Mesenchymal stem cell (in vitro differentiated cells and primary cell): ENCODE measurements around the gene DDO.
"Not testable (repeated sequence)": the region's sequence is repeated elsewhere in the genome, so short reads cannot be mapped to it uniquely, and the experiment has no call there.

ENCODE experiments used
- DNase-seq: peaks from one replicate; pipeline ENCODE4 v3.0.0-alpha.2; 2013
- H2AFZ ChIP-seq: one replicate; pipeline ENCODE4 v1.6.1; 2013; ENCODE audit warnings: low read depth, mild to moderate bottlenecking, control low read depth, inconsistent platforms, low read length, moderate library complexity
- H2AK5ac ChIP-seq: 2 replicates; pipeline ENCODE4 v1.6.1; 2013; ENCODE audit warnings: low read length, moderate library complexity, mild to moderate bottlenecking, inconsistent platforms; ENCODE audit not compliant: severe bottlenecking
- H2BK120ac ChIP-seq: one replicate; pipeline ENCODE4 v1.6.1; 2013; ENCODE audit warnings: low read depth, mild to moderate bottlenecking, inconsistent platforms, low read length, moderate library complexity
- H2BK12ac ChIP-seq, 2 experiments: one replicate each; pipeline ENCODE4 v1.6.1; 2013; ENCODE audit warnings: inconsistent platforms in 2 of 2, low read length in 2 of 2, mild to moderate bottlenecking in 2 of 2, moderate library complexity in 2 of 2, control low read depth in 1 of 2
- H2BK15ac ChIP-seq: one replicate; pipeline ENCODE4 v1.6.1; 2013; ENCODE audit warnings: mild to moderate bottlenecking, low read depth, inconsistent platforms; ENCODE audit not compliant: poor library complexity, severe bottlenecking
- H2BK5ac ChIP-seq: 2 replicates; pipeline ENCODE4 v1.6.1; 2013; ENCODE audit warnings: low read depth, mild to moderate bottlenecking, low read length, control low read depth, inconsistent platforms; ENCODE audit not compliant: poor library complexity, severe bottlenecking
- H3K14ac ChIP-seq, 2 experiments: one replicate each; pipeline ENCODE4 v1.6.1; 2013; ENCODE audit warnings: inconsistent platforms in 2 of 2, low read length in 2 of 2, control low read depth in 1 of 2, mild to moderate bottlenecking in 1 of 2, moderate library complexity in 1 of 2
- H3K18ac ChIP-seq, 2 experiments: one replicate each; pipeline ENCODE4 v1.6.1; 2013; ENCODE audit warnings: inconsistent platforms in 2 of 2, low read length in 2 of 2, control low read depth in 1 of 2, low read depth in 1 of 2, mild to moderate bottlenecking in 1 of 2
- H3K23ac ChIP-seq, 2 experiments: one replicate each; pipeline ENCODE4 v1.6.1; 2013; ENCODE audit warnings: inconsistent platforms in 2 of 2, low read length in 2 of 2, mild to moderate bottlenecking in 2 of 2, moderate library complexity in 2 of 2, control low read depth in 1 of 2
- H3K27ac ChIP-seq: 2 replicates; pipeline ENCODE4 v1.5.1; 2013; ENCODE audit warnings: mild to moderate bottlenecking, moderate library complexity, low read length, control low read depth, inconsistent platforms; ENCODE audit not compliant: poor library complexity, severe bottlenecking
- H3K27me3 ChIP-seq, 2 experiments: 2 replicates each; pipeline versions ENCODE4 v1.6.1 to v1.7.0; 2013; ENCODE audit warnings: low read length in 2 of 2, mild to moderate bottlenecking in 2 of 2, moderate library complexity in 2 of 2, control low read depth in 1 of 2, inconsistent platforms in 1 of 2; ENCODE audit not compliant: control insufficient read depth in 1 of 2, insufficient read depth in 1 of 2
- H3K36me3 ChIP-seq, 2 experiments: 2 replicates each; pipeline versions ENCODE4 v1.6.1 to v1.7.0; 2013; ENCODE audit warnings: low read length in 2 of 2, control low read depth in 1 of 2, inconsistent platforms in 1 of 2, low read depth in 1 of 2, mild to moderate bottlenecking in 1 of 2; ENCODE audit not compliant: insufficient read depth in 2 of 2, control insufficient read depth in 1 of 2
- H3K4ac ChIP-seq, 2 experiments: one replicate each; pipeline ENCODE4 v1.6.1; 2013; ENCODE audit warnings: inconsistent platforms in 2 of 2, low read length in 2 of 2, mild to moderate bottlenecking in 2 of 2, moderate library complexity in 2 of 2, control low read depth in 1 of 2, low read depth in 1 of 2
- H3K4me1 ChIP-seq: 2 replicates; pipeline ENCODE4 v1.6.1; 2013; ENCODE audit warnings: low read depth, low read length, control low read depth; ENCODE audit not compliant: control insufficient read depth, insufficient read depth
- H3K4me2 ChIP-seq: 2 replicates; pipeline ENCODE4 v1.6.1; 2013; ENCODE audit warnings: low read length, mild to moderate bottlenecking, inconsistent platforms; ENCODE audit not compliant: poor library complexity, severe bottlenecking
- H3K4me3 ChIP-seq, 2 experiments: 2 replicates each; pipeline versions ENCODE4 v1.5.1 to v1.7.0; 2013; ENCODE audit warnings: low read length in 2 of 2, mild to moderate bottlenecking in 2 of 2, control low read depth in 1 of 2, low read depth in 1 of 2; ENCODE audit not compliant: insufficient read depth in 1 of 2
- H3K79me1 ChIP-seq: replicated peaks from 2 replicates; pipeline ENCODE4 v1.6.1; 2013; ENCODE audit warnings: mild to moderate bottlenecking, control low read depth, low read length, inconsistent platforms; ENCODE audit not compliant: poor library complexity, severe bottlenecking
- H3K9ac ChIP-seq: 2 replicates; pipeline ENCODE4 v1.7.0; 2013; ENCODE audit warnings: mild to moderate bottlenecking, low read length, moderate library complexity
- H3K9me3 ChIP-seq: 2 replicates; pipeline ENCODE4 v1.7.0; 2013; ENCODE audit warnings: mild to moderate bottlenecking, low read length; ENCODE audit not compliant: control insufficient read depth
- H4K8ac ChIP-seq: one replicate; pipeline ENCODE4 v1.6.1; 2013; ENCODE audit warnings: inconsistent platforms, mild to moderate bottlenecking, low read length, moderate library complexity
- H4K91ac ChIP-seq: one replicate; pipeline ENCODE4 v1.6.1; 2013; ENCODE audit warnings: mild to moderate bottlenecking, low read length, inconsistent platforms
- WGBS: methylation state at CpG from one replicate; pipeline ENCODE4 v1.1.7; 2013; ENCODE audit warnings: mixed read lengths; 5-methylcytosine and 5-hydroxymethylcytosine counted together

DDO gene

DNA sequence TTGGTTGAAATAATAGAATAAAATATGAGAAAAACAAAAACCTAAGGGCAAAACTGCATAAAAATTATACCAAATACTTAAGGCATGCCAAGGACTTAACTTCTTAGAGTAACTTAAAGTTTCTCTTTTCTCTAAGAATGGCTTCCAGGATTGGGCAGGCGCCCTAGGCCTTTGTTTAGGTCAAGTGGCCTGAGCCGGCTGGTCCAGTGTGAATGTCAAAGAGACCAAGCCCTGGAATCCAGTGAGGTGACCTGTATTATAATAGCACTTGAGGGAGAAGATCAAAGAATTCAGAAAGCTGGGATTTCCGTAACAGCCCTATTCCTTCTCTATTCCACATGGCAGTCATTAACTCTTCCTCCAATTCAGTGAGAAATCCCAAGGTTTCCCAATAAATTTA lies 63.8 kb downstream of the DDO start:
- no peak overlapping the region for H3K23ac ChIP-seq
- 68% methylated on average over 3 of the region's 3 CpGs for WGBS
- H3K4me1 ChIP-seq, result peaks cover 2% of the 10 kb centered on the region
- H3K4me3 ChIP-seq, result no peak overlapping the region
- H3K14ac ChIP-seq, result no peak overlapping the region
- no peak overlapping the region for H2BK15ac ChIP-seq
- no peaks in the 10 kb centered on the region for H3K79me1 ChIP-seq
- H2BK12ac ChIP-seq, result no peak overlapping the region
- no peak overlapping the region for H3K9ac ChIP-seq
- H3K27me3 ChIP-seq, result peaks cover 3 to 13% of the 10 kb centered on the region in 2 experiments
- H4K91ac ChIP-seq, result no peak overlapping the region
- H3K27ac ChIP-seq, result no peak overlapping the region
- no peak for DNase-seq
- H2BK120ac ChIP-seq, result no peak overlapping the region
- no peak overlapping the region for H3K4me2 ChIP-seq
- no peak overlapping the region for H2BK5ac ChIP-seq
- H2AK5ac ChIP-seq, result no peak overlapping the region
- H3K36me3 ChIP-seq, result no peaks in the 10 kb centered on the region
- H3K18ac ChIP-seq, result no peak overlapping the region
- H2AFZ ChIP-seq, result no peak overlapping the region
- no peak overlapping the region for H4K8ac ChIP-seq
- no peak overlapping the region for H3K4ac ChIP-seq
- H3K9me3 ChIP-seq, result no peaks in the 10 kb centered on the region

DNA sequence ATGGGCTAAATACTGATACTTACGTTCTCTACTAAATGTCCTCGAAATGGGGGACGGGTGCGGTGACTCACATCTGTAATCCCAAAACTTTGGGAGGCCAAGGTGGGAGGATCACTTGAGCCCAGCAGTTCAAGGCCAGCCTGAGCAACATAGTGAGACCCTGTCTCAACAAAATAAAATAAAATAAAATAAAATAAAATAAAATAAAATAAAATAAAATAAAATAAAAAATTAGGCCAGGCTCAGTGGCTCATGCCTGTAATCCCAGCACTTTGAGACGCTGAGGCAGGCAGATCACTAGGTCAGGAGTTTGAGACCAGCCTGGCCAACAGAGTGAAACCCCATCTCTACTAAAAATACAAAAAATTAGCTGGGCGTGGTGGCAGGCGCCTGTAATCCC lies 64.8 kb downstream of the DDO start:
- not testable (repeated sequence) for H2BK15ac ChIP-seq, H2BK12ac ChIP-seq, H3K14ac ChIP-seq, H3K4me1 ChIP-seq, H3K27ac ChIP-seq, H2AK5ac ChIP-seq, H3K4ac ChIP-seq, DNase-seq, H3K79me1 ChIP-seq, H3K23ac ChIP-seq, H3K9ac ChIP-seq, H3K36me3 ChIP-seq, H3K4me2 ChIP-seq, H2BK5ac ChIP-seq, H3K18ac ChIP-seq, H4K8ac ChIP-seq, H2AFZ ChIP-seq, H3K27me3 ChIP-seq, H4K91ac ChIP-seq, H3K4me3 ChIP-seq, H3K9me3 ChIP-seq, H2BK120ac ChIP-seq
- over 99% methylated on average over 5 of the region's 7 CpGs for WGBS

DNA sequence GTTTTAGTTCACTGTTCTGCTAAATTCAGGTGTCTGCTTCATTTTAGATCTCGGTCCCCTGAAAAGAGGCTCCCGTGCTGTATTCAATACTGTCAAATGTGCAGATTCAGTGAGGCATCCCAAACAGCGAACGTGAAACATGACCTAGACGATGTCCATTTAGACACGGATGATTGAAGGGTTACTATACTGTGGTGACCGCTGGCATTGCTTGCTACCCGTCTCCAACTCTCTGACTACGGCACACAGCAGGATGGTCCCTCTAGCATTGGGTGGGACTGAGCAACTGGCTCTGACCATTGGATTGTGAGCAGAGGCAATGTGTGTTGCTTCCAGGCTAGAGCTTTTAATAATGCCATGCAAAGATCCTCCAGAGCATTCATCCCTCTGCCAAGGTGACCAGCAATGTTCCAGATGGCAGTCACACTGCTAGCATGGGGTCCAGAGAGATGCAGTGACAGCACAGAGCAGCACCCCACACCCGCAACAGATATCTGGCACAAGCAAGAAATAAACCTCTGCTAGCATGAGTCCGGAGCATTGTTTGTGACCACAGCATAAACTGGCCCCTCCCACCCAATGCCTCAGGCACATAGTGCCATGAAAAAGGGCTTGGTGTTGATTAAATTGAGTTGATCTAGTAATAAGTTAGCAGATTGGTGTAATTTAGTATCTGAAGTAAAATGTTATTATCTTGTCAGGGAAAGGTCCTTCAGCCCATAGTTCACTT lies 66.2 kb downstream of the DDO start:
- H3K9me3 ChIP-seq, result no peaks in the 10 kb centered on the region
- peaks cover 0 to 3% of the 10 kb centered on the region in 2 experiments for H3K27me3 ChIP-seq
- H3K9ac ChIP-seq, result no peak overlapping the region
- no peaks in the 10 kb centered on the region for H3K36me3 ChIP-seq
- H3K14ac ChIP-seq, result no peak overlapping the region
- H3K18ac ChIP-seq, result no peak overlapping the region
- H2AFZ ChIP-seq, result no peak overlapping the region
- 84% methylated on average over 11 of the region's 11 CpGs for WGBS
- H3K4me1 ChIP-seq, result peaks cover 2% of the 10 kb centered on the region
- H2AK5ac ChIP-seq, result no peak overlapping the region
- H3K4me2 ChIP-seq, result no peak overlapping the region
- peak overlapping the region; percentile 10 for H4K91ac ChIP-seq
- H3K4ac ChIP-seq, result no peak overlapping the region
- no peak overlapping the region for H3K23ac ChIP-seq
- no peak overlapping the region for H2BK120ac ChIP-seq
- no peak overlapping the region for H2BK12ac ChIP-seq
- no peak for DNase-seq
- no peaks in the 10 kb centered on the region for H3K79me1 ChIP-seq
- no peak overlapping the region for H2BK5ac ChIP-seq
- H4K8ac ChIP-seq, result no peak overlapping the region
- no peak overlapping the region for H3K27ac ChIP-seq
- H3K4me3 ChIP-seq, result peak overlapping the region in 1 of 2 experiments; percentile 16
- peak overlapping the region; percentile 46 for H2BK15ac ChIP-seq

DNA sequence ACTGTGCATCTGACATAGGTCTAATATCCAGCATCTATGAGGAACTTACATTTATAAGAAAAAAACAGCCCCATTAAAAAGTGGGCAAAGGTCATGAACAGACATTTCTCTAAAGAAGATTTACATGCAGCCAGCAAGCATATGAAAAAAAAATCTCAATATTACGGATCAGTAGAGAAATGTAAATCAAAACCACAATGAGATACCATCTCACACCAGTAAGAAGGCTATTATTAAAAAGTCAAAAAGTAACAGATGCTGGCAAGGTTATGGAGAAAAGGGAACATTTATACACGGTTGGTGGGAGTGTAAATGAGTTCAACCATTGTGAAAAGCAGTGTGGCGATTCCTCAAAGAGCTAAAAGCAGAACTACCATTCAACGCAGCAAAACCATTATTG lies 70.3 kb downstream of the DDO start:
- no peak overlapping the region for H3K4me2 ChIP-seq
- H2BK5ac ChIP-seq, result no peak overlapping the region
- no peak overlapping the region for H2BK15ac ChIP-seq
- H3K27ac ChIP-seq, result no peak overlapping the region
- no peaks in the 10 kb centered on the region for H3K79me1 ChIP-seq
- no peak overlapping the region for H4K8ac ChIP-seq
- peaks cover 0 to 5% of the 10 kb centered on the region in 2 experiments for H3K27me3 ChIP-seq
- H2BK120ac ChIP-seq, result no peak overlapping the region
- no peak overlapping the region for H3K14ac ChIP-seq
- no peak overlapping the region for H2AFZ ChIP-seq
- H3K9ac ChIP-seq, result no peak overlapping the region
- H3K23ac ChIP-seq, result no peak overlapping the region
- H4K91ac ChIP-seq, result no peak overlapping the region
- 76% methylated on average over 3 of the region's 4 CpGs for WGBS
- no peaks in the 10 kb centered on the region for H3K9me3 ChIP-seq
- H3K4ac ChIP-seq, result no peak overlapping the region
- H3K18ac ChIP-seq, result no peak overlapping the region
- H3K36me3 ChIP-seq, result no peaks in the 10 kb centered on the region
- H2AK5ac ChIP-seq, result no peak overlapping the region
- H3K4me3 ChIP-seq, result no peak overlapping the region
- peaks cover 2% of the 10 kb centered on the region for H3K4me1 ChIP-seq
- H2BK12ac ChIP-seq, result no peak overlapping the region
- no peak for DNase-seq
